ENCODE results near the gene EBLN1.

The EBLN1 gene

GRCh38 chr10:22217842-22218241 is at the start of gene EBLN1:
Gene EBLN1, minus strand, starts transcription at chr10:22218015. Its CDS starts 8,032 bp downstream, at chr10:22209983.
- TF ChIP-seq, protein P1, sequence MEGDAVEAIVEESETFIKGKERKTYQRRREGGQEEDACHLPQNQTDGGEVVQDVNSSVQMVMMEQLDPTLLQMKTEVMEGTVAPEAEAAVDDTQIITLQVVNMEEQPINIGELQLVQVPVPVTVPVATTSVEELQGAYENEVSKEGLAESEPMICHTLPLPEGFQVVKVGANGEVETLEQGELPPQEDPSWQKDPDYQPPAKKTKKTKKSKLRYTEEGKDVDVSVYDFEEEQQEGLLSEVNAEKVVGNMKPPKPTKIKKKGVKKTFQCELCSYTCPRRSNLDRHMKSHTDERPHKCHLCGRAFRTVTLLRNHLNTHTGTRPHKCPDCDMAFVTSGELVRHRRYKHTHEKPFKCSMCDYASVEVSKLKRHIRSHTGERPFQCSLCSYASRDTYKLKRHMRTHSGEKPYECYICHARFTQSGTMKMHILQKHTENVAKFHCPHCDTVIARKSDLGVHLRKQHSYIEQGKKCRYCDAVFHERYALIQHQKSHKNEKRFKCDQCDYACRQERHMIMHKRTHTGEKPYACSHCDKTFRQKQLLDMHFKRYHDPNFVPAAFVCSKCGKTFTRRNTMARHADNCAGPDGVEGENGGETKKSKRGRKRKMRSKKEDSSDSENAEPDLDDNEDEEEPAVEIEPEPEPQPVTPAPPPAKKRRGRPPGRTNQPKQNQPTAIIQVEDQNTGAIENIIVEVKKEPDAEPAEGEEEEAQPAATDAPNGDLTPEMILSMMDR (IDR thresholded peaks at IDR 0.05; ENCODE audit: control insufficient read depth, extremely low read depth, insufficient read depth): no peak
- H3K4me3 ChIP-seq (ENCODE audit: low read depth, low read length): no peak within 1 kb of the TSS
- DNase-seq (ENCODE audit: low read depth): no peak

DNA sequence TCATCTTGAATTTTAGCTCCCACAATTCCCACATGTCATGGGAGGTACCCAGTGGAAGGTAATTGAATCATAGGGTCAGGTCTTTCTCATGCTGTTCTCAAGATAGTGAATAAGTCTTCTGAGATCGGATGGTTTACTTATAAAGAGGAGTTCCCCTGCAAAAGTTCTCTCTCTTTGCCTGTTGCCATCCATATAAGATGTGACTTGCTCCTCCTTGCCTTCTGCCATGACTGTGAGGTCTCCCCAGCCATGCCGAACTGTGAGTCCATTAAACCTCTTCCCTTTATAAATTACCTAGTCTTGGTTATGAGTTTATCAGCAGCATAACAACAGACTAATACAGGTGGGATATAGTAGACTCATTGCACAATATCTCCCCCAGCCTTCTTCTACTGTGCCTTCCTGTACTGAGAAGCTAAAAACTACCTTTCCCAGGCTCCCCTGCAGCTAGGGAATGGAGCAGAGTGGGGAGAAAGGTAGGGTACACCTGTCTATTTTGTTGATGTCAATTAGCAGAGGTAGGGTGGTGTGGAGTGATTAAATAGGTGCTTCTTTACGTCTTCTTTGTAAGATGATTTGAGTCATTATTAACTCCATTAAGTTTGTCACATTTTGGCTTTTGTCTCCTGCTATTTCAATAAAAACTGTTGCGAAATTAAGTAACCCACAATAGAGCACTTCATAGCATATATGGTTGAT is 48.2 kb upstream of the EBLN1 start:
- no peak overlapping the region for H3K4me3 ChIP-seq (ENCODE audit: low read depth, low read length)
- TF ChIP-seq, protein P1 (IDR thresholded peaks at IDR 0.05; ENCODE audit: control insufficient read depth, extremely low read depth, insufficient read depth): no peak
- no peak for DNase-seq (ENCODE audit: low read depth)

GRCh38 chr10:22263106-22263505 is 45.3 kb upstream of the EBLN1 start:
- TF ChIP-seq, protein P1 (IDR thresholded peaks at IDR 0.05; ENCODE audit: control insufficient read depth, extremely low read depth, insufficient read depth): no peak
- DNase-seq (ENCODE audit: low read depth): no peak

DNA sequence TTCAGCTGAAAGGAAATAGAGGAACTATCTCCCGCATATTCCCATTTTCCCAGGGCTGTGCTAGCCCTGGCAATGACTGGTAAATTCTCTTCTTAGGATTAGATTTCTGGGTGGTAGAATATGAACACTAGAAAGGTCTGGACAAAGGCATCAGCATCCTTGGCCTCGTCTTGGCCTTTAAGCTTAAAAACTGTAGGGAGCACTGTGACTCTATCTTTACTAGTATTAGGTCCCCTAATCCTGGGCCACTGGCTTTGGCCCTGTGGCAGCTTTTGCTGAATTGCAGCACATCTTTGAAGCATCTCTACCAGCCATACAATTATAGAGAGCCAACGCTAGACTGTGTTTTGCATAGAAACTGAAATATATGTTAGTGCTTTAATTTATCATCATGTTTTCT is 41.5 kb upstream of the EBLN1 start:
- no peak overlapping the region for H3K4me3 ChIP-seq (ENCODE audit: low read depth, low read length)
- TF ChIP-seq, protein P1 (IDR thresholded peaks at IDR 0.05; ENCODE audit: control insufficient read depth, extremely low read depth, insufficient read depth): no peak
- no peak for DNase-seq (ENCODE audit: low read depth)

More at GRCh38 chr10:22263106-22263505, 45.3 kb upstream of the EBLN1 start:
- H3K4me3 ChIP-seq (ENCODE audit: low read depth, low read length): no peak overlapping the region

DNA sequence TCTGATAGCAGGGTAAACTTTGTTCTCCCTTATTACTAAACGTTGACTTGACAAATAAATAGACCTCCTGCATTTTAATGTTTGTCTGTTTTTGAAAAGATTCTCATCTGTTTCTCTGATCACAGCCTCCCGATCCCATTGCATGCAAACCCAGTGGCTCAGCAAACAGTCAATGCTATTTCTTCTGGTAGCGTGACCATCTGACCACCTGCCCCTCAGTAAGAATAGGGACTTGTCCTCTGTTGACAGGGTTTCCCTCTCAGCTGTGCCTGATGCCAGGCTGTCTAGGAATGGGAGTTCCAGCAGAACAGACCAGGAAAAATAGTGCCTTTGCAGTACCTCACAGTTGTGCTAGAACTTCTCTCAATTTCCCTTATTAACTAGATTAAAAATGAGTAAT is 40.7 kb upstream of the EBLN1 start:
- DNase-seq (ENCODE audit: low read depth): no peak
- TF ChIP-seq, protein P1 (IDR thresholded peaks at IDR 0.05; ENCODE audit: control insufficient read depth, extremely low read depth, insufficient read depth): no peak
- no peak overlapping the region for H3K4me3 ChIP-seq (ENCODE audit: low read depth, low read length)

- H3K4me3 ChIP-seq (ENCODE audit: low read depth, low read length): no peak overlapping the region
- TF ChIP-seq, protein P1 (IDR thresholded peaks at IDR 0.05; ENCODE audit: control insufficient read depth, extremely low read depth, insufficient read depth): no peak
- DNase-seq (ENCODE audit: low read depth): no peak
Observed at GRCh38 chr10:22253580-22253882, 35.7 kb upstream of the EBLN1 start.

All from LNCaP clone FGC (cell line).